HUES6 (cell line): ENCODE results near the gene DMAC2.
A peak's percentile ranks its signal among the peaks of the same experiment; 100 is the strongest.
"Not testable (repeated sequence)": the region's sequence is repeated elsewhere in the genome, so short reads cannot be mapped to it uniquely, and the experiment has no call there.

Experiments
- H3K27ac ChIP-seq: 2 replicates; pipeline ENCODE4 v1.7.0; 2013; ENCODE audit warnings: low read depth, mild to moderate bottlenecking, low read length, inconsistent platforms
- H3K27me3 ChIP-seq: 2 replicates; pipeline ENCODE4 v1.6.1; 2013; ENCODE audit warnings: low read length; ENCODE audit not compliant: control insufficient read depth, insufficient read depth
- H3K36me3 ChIP-seq: 2 replicates; pipeline ENCODE4 v1.6.1; 2013; ENCODE audit warnings: low read length; ENCODE audit not compliant: control insufficient read depth, insufficient read depth
- H3K4me1 ChIP-seq: 2 replicates; pipeline ENCODE4 v1.6.1; 2013; ENCODE audit warnings: low read length; ENCODE audit not compliant: control insufficient read depth, insufficient read depth
- H3K4me3 ChIP-seq: 2 replicates; pipeline ENCODE4 v1.5.1; 2013; ENCODE audit warnings: low read depth, low read length
- H3K9ac ChIP-seq: one replicate; pipeline ENCODE4 v1.6.1; 2013; ENCODE audit warnings: mild to moderate bottlenecking, low read length
- H3K9me3 ChIP-seq: 2 replicates; pipeline ENCODE4 v1.6.1; 2013; ENCODE audit warnings: low read depth, low read length; ENCODE audit not compliant: control insufficient read depth, insufficient read depth

DMAC2 gene

DNA sequence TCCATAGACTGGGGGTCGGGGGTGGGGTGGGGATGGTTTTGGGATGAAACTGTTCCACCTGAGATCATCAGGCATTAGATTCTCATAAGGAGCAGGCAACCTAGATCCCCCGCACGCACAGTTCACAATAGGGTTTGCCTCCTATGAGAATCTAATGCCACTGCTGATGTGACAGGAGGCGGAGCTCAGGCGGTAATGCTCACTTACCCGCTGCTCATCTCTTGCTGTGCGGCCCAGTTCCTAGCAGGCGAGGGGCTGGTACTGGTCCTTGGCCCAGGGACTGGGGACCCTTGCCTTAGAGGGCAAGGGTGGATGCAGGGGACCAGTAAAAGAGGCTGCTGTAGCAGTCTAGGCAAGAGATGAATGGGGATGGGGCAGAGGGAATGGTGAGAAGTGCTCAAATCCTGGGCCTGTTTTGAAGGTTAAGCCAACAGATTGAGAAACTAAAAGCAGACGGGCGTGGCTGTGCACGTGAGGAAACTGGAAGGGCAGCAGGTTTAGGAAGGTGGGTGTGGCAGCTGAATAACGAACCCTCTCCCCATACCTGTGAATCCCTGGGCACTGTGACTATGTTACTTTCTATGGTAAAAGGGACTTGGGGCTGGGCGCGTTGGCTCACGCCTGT, 1.7 kb upstream of the DMAC2 start:
- Histone ChIP-seq H3K9me3 (no peaks in the 10 kb centered on the region), H3K36me3 (peaks cover 9% of the 10 kb centered on the region; the same call in 1 of the 2 replicates), H3K4me1 (no peaks in the 10 kb centered on the region), H3K27ac (no peak overlapping the region), H3K4me3 (no peak overlapping the region), H3K9ac (no peak overlapping the region), H3K27me3 (peaks cover 12% of the 10 kb centered on the region; the same call in 1 of the 2 replicates)

DNA sequence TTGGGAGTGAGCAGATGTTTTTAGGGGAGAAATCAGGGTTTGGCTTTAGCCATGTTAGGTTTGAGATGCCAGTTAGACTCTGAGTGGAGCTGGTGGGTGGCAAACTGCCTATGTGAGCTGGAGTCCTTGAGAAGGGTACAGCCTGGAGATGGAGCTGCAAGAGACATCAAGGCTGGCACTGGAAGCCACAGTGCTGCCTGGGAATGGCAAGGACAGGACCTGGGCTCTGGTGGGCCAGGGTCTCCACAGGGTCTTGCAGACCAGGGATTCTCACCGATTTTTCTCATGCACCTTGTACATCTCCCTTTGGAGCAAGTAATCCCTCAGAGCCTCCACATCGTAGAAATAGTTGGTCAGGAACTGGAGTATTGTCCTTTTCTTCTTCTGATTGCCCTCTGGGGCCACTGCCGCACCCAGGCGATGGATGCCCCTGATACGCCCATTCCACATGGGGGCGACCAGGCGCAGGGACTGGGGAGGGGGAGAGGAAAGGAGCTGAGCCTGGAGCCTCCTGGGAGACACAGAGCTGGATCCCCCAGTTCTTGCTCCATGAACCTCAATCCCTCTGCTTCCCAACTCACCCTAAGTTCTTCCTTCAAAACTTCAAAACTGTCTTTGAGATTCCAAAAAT, 1.7 kb downstream of the DMAC2 start:
- Histone ChIP-seq H3K27ac (no peak overlapping the region), H3K4me3 (no peak overlapping the region), H3K9ac (no peak overlapping the region)

DNA sequence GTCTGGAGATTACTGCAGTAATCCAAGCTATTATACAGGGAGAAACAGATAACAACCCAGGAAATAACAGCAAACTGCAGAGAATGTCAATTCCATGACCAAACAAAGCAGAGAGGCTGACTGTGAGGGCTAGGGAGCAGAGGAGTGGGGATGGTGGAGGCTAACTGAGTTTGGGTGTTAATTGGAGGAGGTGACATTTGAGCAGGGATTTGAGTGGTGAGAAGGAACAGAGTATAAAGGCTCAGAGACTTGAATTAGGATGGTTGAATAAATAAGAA, 3.1 kb downstream of the DMAC2 start:
- H3K9ac ChIP-seq, result no peak overlapping the region

More for the DNA sequence above, 1.7 kb downstream of the DMAC2 start:
- H3K27me3 ChIP-seq, result no peaks in the 10 kb centered on the region; the same call in 1 of the 2 replicates
- no peaks in the 10 kb centered on the region for H3K9me3 ChIP-seq
- H3K4me1 ChIP-seq, result no peaks in the 10 kb centered on the region
- H3K36me3 ChIP-seq, result peaks cover 19% of the 10 kb centered on the region

DNA sequence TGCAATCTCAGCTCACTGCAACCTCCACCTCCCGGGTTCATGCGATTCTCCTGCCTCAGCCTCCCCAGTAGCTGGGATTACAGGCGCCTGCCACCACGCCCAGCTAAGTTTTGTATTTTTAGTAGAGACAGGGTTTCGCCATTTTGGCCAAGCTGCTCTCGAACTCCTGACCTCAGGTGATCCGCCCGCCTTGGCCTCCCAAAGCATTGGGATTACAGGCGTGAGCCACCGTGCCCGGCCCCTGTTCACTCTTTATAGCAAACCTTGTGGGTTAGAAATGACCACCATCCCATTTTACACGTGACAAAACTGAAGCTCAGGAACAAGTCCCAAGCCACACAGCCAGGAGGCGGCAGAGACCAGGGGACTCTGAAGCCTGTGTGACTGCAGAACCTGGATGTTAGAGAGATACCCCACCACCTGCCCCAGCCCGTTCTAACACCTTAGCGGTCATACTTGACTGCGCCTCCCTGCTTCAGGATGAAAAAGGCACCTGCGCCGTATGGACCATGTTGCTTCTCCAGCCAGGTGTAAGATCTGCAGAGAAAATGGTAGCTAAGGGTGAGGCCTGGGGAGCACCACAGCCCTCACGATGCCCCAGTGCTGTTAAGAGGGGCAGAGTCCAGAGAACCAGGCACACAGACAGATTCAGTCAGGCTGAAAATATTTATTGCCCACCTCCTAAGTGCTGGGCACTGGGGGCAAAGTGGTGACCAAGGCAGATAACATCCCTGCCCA, 3.6 kb downstream of the DMAC2 start:
- peaks cover 38% of the 10 kb centered on the region for H3K36me3 ChIP-seq
- H3K9me3 ChIP-seq, result no peaks in the 10 kb centered on the region
- H3K4me3 ChIP-seq, result no peak overlapping the region
- H3K27ac ChIP-seq, result no peak overlapping the region
- no peaks in the 10 kb centered on the region for H3K4me1 ChIP-seq
- no peaks in the 10 kb centered on the region for H3K27me3 ChIP-seq
- H3K9ac ChIP-seq, result no peak overlapping the region

More for the DNA sequence above, 3.1 kb downstream of the DMAC2 start:
- peaks cover 33% of the 10 kb centered on the region for H3K36me3 ChIP-seq
- no peaks in the 10 kb centered on the region for H3K4me1 ChIP-seq
- H3K27ac ChIP-seq, result no peak overlapping the region
- no peaks in the 10 kb centered on the region for H3K9me3 ChIP-seq
- H3K4me3 ChIP-seq, result no peak overlapping the region
- H3K27me3 ChIP-seq, result no peaks in the 10 kb centered on the region

DNA sequence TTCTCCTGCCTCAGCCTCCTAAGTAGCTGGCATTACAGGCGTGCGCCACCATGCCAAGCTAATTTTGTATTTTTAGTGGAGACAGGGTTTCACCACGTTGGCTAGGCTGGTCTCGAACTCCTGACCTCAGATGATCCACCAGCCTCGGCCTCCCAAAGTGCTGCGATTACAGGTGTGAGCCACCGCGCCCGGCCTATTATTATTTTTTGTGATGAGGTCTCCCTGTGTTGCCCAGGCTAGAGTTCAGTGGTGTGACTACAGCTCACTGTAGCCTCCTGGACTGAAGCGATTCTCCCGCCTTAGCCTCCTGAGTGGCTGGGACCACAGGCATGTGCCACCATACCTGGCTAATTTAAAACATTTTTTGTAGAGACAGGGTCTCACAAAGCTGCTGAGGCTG, 4.3 kb downstream of the DMAC2 start:
- not testable (repeated sequence) for H3K9me3 ChIP-seq, H3K9ac ChIP-seq, H3K27me3 ChIP-seq, H3K27ac ChIP-seq, H3K4me3 ChIP-seq, H3K4me1 ChIP-seq
- peaks cover 43% of the 10 kb centered on the region for H3K36me3 ChIP-seq

DNA sequence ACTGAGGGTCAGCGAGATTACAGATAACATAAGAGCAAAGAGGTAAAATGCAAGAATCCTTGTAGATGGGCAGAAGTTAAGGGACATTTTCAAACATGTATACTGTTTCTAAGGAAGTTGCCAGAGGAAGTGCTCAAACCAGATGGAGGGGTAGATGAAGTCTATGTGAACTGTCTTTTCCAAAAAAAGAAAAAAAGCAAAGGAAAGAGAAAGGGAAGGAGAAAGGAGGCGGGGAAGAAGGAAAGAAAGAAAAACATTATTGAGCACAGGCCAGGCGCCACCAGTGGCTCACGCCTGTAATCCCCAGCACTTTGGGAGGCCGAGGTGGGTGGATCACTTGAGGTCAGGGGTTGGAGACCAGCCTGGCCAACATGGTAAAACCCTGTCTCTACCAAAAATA, 5.3 kb downstream of the DMAC2 start:
- Histone ChIP-seq H3K27me3 (no peaks in the 10 kb centered on the region), H3K27ac (no peak overlapping the region), H3K4me1 (no peaks in the 10 kb centered on the region), H3K9me3 (no peaks in the 10 kb centered on the region), H3K4me3 (no peak overlapping the region), H3K36me3 (peaks cover 43% of the 10 kb centered on the region), H3K9ac (no peak overlapping the region)

DNA sequence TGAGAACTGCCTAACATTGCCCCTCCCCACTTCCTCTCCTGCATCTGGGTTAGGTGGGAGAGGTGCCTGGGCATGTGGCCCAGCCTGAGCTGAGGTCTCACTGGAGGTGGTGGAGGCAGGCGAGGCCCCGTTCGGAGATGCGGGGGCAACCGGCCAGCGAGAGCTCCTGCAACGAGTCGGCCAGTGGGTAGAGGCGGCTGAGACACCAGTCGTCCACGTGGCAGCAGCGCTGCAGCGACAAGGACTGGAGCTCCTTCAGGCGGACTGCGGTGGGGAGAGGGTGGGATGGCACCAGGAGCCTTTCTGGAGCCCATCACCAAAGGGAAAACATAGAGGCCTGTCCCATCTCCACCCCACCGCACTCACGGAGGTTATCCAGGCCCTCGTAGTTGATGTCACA, 6.5 kb downstream of the DMAC2 start:
- H3K9me3 ChIP-seq, result no peaks in the 10 kb centered on the region
- H3K27me3 ChIP-seq, result no peaks in the 10 kb centered on the region
- H3K36me3 ChIP-seq, result peaks cover 42% of the 10 kb centered on the region
- no peak overlapping the region for H3K9ac ChIP-seq
- H3K27ac ChIP-seq, result peak overlapping the region; percentile 50; the same call in 1 of the 2 replicates
- H3K4me1 ChIP-seq, result peaks cover 5% of the 10 kb centered on the region; the same call in 1 of the 2 replicates
- no peak overlapping the region for H3K4me3 ChIP-seq

DNA sequence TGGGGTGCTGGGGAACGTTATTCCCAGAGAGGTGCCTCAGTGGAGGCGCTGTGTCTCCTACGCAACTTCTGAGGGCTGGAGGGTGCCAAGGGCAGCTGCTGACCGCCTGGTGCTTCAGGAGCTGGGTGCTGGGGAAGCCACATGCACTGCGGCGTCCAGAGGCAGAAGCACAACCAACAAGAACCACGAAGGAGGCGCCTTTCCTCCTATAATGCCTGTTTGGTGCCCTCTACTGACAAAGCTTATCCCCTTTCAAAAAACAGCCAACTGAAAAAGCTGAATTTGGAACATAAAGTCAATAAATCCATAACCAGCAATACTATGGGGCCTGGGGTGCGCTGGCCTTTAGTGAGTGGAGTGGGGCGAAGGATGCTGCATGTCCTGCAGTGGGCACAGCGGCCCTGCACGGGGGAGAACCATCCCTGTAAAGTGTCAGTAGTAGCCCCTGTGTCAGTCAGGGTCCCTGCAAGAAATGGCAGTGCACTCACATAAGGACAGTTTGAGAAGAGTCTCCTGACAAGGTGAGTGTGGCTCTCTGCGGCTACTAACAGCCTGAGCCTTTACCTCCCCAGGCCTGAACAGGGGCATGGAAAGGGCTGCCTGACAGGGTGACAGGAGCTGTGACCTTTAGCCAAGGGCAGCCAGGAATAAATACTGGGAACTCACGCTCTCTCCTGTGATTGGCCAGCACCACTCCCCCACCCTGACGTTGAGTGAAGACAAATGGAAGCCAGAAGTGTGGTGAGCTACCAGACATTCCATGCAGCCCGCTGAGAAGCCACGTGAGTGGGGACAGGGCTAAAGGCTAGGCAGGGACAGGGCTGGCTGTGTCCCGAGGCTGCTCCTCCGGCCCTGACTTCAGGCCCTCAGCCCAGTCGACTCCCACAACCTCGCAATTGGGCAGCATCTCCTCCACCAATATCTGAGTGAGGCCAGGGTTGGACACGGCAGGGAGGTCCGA, 8.0 kb downstream of the DMAC2 start:
- Histone ChIP-seq H3K4me1 (peaks cover 15% of the 10 kb centered on the region), H3K27me3 (no peaks in the 10 kb centered on the region), H3K9ac (no peak overlapping the region), H3K36me3 (peaks cover 36% of the 10 kb centered on the region), H3K9me3 (no peaks in the 10 kb centered on the region), H3K27ac (no peak overlapping the region), H3K4me3 (no peak overlapping the region)

DNA sequence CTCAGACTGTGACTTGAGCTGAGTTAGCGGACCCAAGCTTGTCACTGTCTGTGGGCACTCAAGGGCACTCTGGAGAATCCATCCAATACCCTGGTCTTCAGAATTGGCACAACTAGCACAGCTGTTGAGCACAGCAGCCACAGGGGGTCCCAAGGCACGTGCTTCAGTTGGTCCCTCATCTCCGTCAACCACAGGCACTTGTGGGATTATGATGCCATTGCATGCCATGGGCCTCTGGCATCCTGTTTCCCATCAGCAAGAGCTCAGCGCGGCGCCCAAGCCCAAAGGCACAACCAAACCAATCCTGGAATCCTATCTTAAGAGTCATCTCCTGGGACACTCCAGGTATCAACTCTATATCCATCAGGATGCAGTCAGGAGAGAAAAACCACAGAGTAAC, 8.8 kb downstream of the DMAC2 start:
- Histone ChIP-seq H3K9ac (no peak overlapping the region), H3K4me1 (peaks cover 18% of the 10 kb centered on the region), H3K36me3 (peaks cover 33% of the 10 kb centered on the region), H3K27me3 (no peaks in the 10 kb centered on the region), H3K27ac (no peak overlapping the region), H3K4me3 (no peak overlapping the region), H3K9me3 (no peaks in the 10 kb centered on the region)

DNA sequence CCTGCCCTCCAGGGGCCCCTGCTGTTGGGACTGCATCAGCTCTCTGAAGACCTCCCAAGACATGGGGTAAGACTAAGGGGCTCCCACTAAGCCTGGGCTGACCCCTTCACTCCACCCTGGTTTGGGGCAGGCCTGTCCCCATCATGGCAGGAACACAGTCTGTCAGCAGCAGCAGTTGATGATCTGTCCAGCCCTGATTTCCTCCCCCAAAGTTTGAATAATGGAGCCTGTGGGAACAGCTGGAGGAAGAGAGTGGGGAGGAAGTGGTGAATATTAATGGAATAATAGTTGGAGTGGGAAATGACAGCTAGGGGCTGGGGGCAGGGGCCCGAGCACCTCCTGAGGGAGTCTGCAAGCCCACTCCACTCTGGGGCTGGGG, 11.2 kb downstream of the DMAC2 start:
- Histone ChIP-seq H3K36me3 (peaks cover 48% of the 10 kb centered on the region), H3K27ac (no peak overlapping the region), H3K27me3 (no peaks in the 10 kb centered on the region), H3K4me1 (peaks cover 18% of the 10 kb centered on the region), H3K4me3 (peak overlapping the region; percentile 67), H3K9me3 (no peaks in the 10 kb centered on the region), H3K9ac (no peak overlapping the region)
